ENCODE measurements around the gene TRMT44.
"Not testable (repeated sequence)": the region's sequence is repeated elsewhere in the genome, so short reads cannot be mapped to it uniquely, and the experiment has no call there.

TRMT44 gene

GRCh38 chr4:8471211-8471875 is 30.8 kb downstream of the TRMT44 start:
- no peak for DNase-seq

DNA sequence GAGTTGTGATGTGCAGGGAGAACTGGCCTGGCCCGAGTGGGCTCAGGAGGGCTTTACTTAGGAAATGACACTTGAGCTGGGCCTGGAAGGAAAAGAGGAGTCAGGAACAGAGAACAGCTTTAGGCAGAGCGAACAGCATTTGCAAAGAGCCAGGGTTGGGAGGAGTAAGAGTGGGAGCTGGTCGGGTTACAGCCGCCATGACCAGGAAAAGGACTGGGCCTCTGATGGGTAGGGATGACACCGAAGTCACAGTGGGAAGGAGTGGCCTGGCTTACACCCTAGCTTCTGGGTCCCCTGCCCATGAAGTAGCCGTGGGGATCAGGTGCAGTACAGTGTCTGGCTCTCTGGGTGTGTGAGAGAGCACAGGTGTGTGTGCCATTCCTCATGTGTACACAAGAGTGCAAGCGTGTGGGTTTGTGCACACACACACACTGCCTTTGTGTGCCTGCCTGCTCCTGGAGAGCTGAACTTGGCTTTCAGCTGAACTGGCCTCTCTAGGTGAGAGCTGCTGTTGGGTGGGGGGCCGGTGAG is 31.6 kb downstream of the TRMT44 start:
- no peak for DNase-seq

- peak; percentile 76 for DNase-seq
Observed at GRCh38 chr4:8472689-8473197, 32.2 kb downstream of the TRMT44 start.

DNA sequence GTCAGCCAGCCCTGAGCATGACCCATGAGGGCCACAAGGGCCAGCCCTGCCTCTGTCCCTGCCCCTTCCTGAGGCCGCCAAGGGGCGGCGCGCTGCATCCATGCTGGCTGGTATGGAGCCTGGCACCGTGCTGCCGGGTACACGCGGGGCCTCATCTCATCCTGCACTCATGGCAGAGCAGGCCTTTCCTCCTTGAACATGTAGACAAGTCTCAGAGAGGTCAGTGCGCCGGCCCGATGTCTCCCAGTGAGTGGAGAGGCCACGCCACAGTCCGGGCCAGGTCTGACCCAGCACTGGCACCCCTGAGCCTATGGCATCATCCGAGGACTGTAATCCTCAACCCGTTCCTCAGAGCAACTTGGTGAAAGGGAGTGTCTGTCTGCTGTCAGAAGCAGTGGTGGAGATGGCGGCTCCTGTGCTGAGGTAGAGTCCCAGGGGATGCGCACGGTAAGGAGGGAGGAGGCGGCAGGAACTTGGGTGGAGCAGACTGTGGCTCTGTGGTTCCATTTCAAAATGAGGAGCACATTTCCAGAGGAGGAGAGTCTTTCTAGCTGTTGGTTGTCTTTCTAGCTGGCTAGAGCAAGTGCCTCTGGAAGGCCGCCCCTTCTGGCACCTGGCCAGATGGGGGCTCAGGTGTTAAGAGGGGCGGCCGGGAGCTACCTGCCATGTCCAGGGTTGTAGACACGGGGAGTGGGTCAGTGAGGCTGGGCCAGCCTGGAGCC is 32.8 kb downstream of the TRMT44 start:
- DNase-seq = no peak

DNA sequence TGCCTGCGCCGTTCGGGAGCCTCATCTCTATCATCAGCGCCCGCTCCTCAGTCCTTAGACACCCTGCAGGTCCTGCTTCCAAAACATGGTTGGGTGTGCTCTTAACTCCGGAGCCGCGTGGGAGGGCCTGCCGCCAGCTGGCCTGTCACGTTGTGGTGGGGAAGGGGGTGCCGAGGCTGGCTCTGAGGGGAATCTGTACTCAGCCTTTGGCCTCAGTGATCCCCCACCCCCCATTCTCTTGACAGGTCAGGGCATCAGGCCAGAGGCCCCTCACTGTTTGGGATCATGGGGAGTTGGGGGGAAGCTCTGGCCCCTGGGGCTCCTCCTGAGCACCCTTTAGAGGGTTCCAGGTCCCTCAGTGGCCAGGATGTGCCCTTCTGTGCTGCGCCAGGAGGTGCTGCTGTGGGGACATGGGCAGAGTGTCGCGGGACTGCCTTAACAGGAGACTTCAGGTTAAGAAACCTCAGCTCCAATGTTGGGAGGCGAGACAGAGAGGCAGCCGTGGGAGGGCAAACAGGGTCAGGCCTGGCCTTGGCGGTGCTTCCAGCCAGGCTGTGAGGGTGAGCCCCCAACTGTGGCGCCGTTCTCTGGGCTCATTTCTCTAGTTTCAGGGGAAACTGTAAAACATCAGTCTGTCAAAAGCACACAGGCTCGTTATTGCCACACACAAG is 33.5 kb downstream of the TRMT44 start:
- no peak for DNase-seq

DNA sequence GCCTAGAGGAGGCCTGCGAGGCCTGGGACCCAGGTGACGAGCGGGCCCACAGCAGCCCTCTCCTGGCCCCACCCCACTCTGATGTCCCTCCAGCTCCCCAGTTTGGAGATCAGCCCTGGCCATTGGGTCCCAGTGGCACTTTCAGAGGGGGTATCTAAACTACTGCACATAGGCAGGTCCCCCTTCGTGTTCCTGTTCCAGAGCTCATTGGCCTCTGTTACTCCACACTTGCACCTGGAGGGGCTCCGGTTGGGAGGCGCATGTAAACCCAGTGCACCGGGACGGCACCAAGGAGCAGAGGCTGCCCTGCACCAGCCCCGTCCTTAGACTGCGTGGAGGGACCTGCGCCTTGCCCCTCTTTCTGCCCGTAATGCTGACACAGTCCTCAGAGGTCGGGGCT is 34.3 kb downstream of the TRMT44 start:
- no peak for DNase-seq

- DNase-seq = no peak
Observed at GRCh38 chr4:8475751-8476575, 35.4 kb downstream of the TRMT44 start.

DNA sequence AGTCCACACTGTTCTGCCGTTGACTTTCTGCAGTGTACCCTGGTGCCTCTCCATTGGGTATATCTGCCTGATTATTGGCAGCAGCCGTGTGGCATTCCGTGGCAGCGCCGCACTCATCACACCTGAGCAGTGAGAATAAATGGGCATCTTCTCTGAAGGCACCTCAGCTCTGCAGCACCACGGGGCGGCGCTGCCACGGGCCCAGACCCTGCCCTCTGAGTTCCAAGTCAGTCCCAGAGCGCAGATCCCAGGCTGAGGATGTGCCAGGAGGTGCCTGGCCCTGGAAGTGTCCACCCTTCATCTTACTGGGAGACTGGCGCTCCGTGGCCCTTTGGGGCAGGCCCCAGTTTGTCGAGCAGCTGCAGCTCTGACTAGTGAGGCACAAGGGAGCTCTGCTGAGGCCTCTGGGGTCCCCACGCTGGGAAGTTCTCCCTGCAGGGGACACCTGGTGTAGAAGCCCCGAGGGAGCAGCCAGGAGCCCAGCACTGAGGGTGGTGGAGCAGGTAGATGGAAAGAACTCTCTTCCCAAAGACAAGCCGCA is 36.6 kb downstream of the TRMT44 start:
- no peak for DNase-seq

DNA sequence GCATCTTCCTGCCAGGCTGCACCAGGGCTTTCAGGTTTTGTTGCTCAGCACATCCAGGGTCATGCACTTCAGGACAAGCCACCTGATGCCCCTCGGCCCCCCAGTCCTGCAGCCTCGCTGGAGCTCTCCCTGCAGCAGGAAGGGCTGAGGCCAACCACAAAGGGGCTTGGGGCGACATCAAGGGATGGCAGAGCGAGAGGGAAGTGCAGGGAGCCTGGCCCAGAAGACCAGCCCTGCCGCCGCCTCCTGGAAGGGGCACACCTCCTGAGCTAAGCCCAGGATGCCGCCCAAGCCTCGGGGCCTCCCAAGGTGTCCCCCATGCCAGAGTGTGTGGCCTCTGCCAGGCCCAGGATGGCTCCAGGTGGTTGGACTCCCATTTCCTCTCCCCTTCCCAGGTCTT is 37.1 kb downstream of the TRMT44 start:
- no peak for DNase-seq

- DNase-seq = no peak
Observed at GRCh38 chr4:8478371-8478770, 37.8 kb downstream of the TRMT44 start.

GRCh38 chr4:8478801-8479744 is 38.5 kb downstream of the TRMT44 start:
- DNase-seq = no peak

GRCh38 chr4:8480221-8480620 is 39.6 kb downstream of the TRMT44 start:
- DNase-seq = no peak

DNA sequence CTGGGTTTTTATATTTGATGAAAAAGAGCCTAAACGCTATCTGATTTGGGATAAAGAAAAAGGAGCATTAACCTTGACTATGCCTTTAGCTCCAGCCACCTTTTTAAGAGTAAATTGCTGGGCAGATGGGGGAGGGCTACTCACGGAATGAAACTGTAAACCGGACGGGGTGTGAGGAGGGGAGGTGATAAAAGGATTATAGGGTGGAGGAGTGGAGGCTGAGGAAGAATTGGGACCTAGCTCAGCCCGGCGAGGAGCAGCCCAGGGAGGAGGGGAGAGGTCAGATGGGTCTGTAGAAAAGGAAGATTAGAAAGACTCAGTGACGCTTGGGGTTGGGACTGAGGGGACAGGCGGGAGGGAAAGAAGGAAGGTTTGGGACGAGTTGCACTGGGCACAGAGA is 46.1 kb downstream of the TRMT44 start:
- not testable (repeated sequence) for DNase-seq

DNA sequence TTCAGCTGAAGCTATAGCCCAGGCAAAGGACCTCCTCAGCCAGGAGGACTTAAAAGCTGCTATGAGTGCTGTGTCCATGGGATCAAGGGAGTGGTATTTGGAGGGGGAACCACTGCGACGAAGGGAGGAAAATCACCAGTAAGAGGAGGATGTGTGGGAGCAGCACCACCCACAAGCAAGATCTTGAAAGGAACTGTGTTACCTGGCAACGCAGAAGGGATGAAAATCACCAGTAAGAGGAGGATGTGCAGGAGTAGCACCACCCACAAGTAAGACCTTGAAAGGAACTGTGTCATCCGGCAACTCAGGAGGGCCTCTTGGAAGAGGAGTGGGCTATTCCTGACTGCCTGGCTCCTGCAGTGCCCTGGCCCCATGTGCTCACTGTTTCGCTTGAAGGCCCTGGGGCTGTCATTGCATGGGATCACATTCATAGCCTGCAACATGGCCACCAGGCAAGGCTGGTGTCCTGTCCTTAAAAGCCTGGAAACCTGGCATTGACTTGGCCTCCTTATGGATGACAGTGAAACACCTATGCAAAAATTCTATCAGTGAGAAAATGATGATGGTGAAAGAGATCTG is 48.3 kb downstream of the TRMT44 start:
- DNase-seq = no peak

DNA sequence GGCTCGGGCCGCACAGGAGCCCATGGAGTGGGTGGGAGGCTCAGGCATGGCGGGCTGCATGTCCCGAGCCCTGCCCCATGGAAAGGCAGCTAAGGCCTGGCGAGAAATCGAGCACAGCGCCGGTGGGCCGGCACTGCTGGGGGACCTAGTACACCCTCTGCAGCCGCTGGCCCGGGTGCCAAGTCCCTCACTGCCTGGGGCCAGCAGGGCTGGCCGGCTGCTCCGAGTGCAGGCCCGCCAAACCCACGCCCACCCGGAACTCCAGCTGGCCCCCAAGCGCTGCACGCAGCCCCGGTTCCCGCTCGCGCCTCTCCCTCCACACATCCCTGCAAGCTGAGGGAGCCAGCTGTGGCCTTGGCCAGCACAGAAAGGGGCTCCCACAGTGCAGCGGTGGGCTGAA is 50.9 kb downstream of the TRMT44 start:
- DNase-seq = not testable (repeated sequence)

- DNase-seq = no peak
Observed at GRCh38 chr4:8492174-8492573, 51.6 kb downstream of the TRMT44 start.

- DNase-seq = no peak
Observed at GRCh38 chr4:8493484-8493883, 52.9 kb downstream of the TRMT44 start.

- no peak for DNase-seq
Observed at GRCh38 chr4:8494218-8494617, 53.6 kb downstream of the TRMT44 start.

GRCh38 chr4:8494983-8495548 is 54.5 kb downstream of the TRMT44 start:
- DNase-seq = no peak

DNA sequence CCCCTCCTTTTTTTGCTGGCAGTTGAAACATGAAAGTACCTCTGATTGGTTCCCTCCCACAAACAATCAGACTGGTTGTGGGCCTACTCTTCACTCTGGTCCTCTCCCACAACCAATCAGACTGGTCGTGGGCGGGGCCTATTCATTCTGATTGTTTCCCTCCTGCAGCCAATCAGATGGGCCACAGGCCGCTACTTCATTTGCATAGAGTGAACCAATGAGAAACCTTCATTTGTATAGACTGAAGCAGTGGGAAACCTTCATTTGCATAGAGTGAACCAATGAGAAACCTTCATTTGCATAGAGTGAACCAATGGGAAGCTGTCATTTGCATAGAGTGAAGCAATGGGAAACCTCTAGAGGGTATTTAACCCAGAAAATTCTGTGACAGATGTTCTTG is 55.2 kb downstream of the TRMT44 start:
- DNase-seq = no peak

- DNase-seq = no peak
Observed at GRCh38 chr4:8497762-8498161, 57.2 kb downstream of the TRMT44 start.
